ENCODE measurements around the gene VSTM2B. TPM values are rescaled to one million over a fixed set of nuclear protein-coding genes. Genes with fewer than 3 reads are reported as not detected.

Gene VSTM2B
- total RNA-seq, 1 donor from 2014 or later: not detected

DNA sequence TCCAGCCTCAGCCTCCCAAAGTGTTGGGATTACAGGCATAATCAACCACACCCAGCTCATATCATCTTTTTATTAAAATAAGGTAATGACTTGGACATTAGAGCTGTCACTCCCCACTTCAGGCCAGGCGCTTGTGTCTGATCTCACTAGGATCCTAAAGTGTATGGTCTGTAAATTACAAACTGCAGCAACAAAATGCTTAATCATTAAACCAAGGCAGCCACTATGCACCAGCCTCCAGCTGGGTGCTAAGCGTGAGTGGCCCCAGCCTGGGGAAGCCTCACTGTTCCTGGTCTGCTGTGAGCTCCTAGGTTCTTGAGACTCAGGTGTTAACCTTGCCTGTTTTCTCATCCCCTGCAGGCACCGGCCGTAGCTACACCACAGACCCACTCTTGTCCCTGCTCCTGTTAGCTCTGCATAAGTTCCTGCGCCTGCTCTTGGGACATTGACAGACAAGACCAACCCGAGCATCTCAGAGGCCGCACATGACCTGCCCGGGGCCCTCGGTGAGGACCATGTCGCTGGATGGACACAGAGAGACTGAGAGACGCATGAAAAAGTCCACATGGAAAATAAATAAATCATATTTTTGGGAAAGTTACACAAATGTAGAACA is 37.8 kb downstream of the VSTM2B start:
- peak; percentile 53 for DNase-seq (ENCODE audit: low spot score)

DNA sequence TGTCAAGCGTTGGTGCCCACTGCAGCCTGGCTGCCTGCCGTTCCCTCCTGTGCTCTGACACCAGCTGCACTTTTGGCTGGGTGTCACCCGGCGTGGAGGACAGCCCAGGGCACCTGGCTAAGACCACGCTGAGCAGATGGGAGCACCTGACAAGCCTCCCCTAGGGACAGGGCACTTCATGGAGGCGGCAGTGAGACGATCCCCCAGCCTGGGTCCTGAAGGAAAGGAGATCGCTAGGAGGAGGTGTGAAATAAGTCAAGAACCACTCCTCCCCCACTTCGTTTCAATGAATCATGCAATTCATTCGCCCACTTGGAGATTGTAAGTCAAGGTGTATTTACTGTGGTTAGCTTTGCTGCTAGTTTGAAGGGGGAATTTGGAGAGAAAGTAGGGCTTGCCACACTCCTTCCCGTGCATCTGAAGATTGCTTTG is 38.8 kb downstream of the VSTM2B start:
- peak; percentile 62 for DNase-seq (ENCODE audit: low spot score)

DNA sequence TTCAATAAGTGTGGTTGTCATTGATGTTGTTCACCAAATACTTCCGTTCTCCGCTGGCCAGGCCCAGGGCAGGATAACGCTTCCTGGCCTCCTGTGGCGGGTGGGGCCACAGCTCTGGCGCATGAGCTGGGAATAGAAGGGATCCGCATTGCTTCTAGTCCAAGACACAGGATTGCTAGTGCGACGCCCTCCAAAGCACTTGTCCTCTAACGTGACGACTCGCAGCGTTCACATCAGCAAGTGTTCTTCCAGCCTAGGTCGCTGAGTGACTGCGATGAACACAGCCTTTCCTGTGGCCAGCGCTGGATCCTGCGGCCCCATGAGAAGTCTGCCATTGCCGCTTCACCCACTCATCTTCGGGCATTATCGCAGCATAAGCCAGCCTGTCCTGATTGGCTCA is 39.4 kb downstream of the VSTM2B start:
- peak; percentile 79 for DNase-seq (ENCODE audit: low spot score)

DNA sequence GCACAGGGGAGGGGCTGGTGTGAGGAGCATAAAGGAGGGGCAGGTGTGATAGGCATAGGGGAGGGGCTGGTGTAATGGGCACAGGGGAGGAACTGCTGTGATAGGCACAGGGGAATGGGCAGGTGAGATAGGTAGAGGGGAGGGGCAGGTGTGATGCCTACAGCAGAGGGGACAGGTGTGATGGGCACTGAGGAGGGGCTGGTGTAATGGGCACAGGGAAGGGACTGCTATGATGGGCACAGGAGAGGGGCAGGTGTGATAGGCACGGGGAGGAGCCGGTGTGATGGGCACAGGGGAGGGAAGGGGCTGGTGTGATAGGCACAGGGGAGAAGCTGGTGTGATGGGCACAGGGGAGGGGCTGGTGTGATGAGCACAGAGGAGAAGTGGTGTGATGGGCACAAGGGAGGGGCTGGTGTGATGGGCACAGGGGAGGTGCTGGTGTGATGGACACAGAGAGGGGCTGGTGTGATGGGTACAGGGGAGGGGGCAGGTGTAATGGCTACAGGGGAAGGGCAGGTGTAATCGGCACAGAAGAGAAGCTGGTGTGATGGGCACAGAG is 40.8 kb downstream of the VSTM2B start:
- peak; percentile 41 for DNase-seq (ENCODE audit: low spot score)

DNA sequence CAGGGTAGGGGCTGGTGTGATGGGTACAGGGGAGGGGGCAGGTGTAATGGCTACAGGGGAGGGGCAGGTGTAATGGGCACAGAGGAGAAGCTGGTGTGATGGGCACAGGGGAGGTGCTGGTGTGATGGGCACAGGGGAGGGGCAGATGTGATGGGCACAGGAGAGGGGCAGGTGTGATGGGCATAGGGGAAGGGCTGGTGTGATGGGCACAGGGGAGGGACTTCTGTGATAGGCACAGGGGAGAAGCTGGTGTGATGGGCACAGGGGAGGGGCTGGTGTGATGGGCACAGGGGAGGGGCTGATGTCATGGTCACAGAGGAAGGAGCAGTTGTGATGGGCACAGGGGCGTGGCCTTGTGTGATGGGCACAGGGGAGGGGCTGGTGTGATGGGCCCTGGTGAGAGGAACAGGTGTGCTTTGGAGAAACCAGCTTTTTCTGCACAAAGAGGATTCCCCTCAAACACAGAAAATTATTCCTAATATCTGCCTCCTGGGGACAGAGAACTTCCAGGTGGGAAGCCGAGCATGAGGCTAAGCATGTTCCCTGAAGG is 41.6 kb downstream of the VSTM2B start:
- DNase-seq (ENCODE audit: low spot score): peak; percentile 65

DNA sequence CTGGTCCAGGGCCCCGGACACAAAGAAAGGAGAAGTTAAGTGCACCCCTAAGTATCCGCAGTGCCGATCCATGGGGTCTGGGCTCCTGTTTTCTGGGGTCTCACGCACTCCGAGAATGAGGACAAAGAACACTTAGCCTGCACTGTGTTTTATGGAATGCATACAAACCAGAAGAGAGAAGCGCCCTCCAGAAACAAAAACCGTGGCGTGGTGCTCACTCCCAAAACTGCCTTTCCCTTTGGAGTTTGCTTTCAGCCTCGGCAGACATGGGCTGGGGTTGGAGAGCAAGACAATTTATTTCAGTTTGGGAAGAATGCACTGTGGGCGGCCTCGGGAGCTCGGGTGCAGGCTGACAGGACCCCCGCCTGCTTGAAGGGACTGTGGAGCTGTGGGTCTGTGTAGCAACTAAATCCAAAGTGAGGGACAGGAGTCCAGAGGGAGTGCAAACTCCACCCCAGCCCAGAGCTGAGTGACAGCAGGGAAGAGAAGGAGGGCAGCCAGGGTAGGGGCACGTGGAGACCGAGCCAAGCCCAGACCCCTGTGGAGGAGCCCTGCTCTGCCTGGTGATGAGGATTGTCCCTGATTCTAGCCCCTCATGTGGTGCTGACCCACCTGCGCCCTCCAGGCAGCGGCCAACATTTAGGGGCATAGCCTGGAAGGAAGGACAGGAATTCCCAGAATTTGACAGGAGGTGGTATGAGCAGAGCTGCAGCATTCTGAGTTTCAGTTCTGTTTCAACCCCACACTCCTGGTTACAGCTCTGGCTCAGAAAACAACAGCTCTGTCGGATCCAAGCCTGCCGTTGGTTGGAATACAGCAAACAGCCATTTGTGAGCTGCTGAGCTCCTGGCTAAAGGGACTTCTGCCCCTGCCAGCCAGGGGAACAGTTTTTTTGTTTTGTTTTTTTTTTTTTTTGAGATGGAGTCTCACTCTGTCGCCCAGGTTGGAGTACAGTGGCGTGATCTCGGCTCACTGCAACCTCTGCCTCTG is 42.5 kb downstream of the VSTM2B start:
- peak; percentile 73 for DNase-seq (ENCODE audit: low spot score)

DNA sequence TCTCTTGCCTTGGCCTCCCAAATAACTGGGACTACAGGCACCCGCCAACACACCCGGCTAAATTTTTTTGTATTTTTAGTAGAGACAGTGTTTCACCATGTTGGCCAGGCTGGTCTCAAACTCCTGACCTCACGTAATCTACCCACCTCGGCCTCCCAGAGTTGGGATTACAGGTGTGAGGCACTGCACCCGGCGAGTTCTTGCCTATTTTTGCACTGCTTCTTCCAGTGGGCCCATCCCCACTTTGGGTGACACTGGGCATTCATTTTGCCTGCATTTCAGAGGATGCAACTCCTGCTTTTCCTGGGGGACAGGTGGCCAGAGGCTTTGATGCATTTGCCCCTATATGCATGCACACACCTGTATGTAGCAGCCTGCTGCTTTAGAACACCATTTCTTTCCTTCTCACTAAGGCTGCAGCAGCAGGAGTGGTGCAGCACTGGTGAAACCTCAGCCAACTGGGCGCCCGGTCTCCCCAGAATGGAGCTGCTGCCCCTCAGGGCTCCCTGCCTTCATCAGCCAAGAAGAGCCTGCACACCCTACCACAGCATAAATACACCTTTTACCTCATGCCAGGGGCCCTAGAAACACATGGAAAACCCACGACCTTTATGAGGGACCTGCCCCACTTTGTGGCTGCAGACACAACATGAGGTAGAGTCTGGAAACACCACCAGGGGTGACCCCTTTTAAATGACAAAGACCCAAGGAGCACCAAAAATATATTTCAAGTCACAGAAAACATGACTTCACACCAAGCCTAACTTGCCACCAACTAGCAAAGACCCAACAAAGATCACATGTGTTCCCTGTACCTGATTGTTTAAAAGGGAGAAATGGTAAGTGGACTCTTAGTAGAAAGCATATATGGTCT is 43.5 kb downstream of the VSTM2B start:
- peak; percentile 69 for DNase-seq (ENCODE audit: low spot score)

DNA sequence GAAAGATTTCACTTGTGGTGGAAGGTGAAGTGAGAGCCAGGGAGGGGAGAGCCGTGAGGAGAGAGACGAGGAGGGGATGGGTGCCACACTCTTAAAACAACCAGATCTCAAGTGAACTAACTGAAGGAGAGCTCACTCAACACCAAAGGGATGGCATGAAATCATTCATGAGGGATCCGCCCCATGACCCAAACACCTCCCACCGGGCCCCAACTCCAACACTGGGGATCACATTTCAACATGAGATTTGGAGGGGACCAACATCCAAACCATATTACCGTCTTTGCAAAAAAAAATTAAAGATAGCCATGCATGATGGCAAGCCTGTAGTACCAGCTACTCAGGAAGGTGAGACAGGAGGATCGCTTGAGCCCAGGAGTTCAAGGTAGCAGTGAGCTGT is 45.4 kb downstream of the VSTM2B start:
- DNase-seq (ENCODE audit: low spot score): peak; percentile 26

DNA sequence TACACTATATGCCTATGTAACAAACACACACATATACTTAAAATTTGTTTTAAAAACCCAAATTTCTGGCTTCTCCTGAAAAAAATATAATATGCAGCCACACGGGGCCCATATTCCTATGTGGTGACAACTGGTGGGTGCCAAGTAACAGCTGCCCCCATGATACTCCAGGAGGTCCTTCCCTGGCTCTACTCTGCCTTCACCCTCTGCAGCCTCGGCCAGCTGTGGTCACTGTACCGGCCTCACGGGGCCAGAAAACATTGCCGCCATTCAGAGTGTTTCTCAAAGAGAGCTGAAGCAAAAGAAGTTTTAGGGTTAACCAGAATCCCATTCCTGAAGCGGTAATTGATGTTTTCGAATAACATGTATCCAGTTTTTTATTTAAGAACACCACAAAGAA is 47.7 kb downstream of the VSTM2B start:
- DNase-seq (ENCODE audit: low spot score): peak; percentile 47

DNA sequence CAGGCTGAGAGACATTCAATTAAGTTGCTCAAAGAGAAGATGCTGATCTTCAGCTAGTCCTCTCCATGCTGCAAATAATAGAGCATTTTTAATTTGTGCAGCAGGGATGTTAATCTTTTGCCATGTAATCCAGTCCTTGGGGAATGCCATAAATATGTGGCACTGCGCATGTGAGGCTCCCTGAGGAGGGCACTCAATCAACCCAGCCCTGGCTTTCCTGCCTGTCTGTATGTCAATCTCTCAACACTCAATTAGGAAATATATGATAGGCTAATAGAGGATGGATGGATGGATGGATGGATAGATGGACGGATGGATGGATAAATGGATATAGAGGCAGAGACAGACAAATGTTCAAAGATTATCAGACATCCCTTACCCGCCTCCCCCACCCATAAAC is 48.7 kb downstream of the VSTM2B start:
- no peak for DNase-seq (ENCODE audit: low spot score)

DNA sequence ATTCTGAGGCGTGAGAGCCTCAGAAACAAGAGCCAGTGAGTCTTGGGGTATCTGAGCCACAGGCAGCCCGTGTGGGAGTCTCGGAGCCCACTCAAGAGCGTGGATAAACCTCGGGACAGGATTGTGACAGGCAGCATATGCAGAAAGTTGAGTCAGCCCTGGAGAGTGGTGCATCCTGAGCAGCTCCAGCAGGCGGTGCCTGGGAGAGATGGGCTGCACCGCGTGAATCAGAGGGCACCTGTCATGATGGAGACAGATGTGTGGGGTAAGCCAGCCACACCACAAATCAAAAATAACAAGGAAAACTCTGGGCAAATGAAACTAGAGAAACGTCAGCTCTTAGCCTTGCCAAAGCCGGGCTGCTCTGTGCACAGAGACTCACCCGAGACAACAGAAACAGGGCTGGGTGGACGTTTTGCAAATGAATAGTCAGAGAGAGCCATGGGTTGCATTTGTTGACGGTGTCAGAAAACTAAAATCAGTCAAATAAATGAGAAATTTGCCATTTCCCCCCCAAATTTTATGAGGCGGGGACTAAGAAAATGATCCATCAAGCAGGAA is 50.3 kb downstream of the VSTM2B start:
- peak; percentile 45 for DNase-seq (ENCODE audit: low spot score)

DNA sequence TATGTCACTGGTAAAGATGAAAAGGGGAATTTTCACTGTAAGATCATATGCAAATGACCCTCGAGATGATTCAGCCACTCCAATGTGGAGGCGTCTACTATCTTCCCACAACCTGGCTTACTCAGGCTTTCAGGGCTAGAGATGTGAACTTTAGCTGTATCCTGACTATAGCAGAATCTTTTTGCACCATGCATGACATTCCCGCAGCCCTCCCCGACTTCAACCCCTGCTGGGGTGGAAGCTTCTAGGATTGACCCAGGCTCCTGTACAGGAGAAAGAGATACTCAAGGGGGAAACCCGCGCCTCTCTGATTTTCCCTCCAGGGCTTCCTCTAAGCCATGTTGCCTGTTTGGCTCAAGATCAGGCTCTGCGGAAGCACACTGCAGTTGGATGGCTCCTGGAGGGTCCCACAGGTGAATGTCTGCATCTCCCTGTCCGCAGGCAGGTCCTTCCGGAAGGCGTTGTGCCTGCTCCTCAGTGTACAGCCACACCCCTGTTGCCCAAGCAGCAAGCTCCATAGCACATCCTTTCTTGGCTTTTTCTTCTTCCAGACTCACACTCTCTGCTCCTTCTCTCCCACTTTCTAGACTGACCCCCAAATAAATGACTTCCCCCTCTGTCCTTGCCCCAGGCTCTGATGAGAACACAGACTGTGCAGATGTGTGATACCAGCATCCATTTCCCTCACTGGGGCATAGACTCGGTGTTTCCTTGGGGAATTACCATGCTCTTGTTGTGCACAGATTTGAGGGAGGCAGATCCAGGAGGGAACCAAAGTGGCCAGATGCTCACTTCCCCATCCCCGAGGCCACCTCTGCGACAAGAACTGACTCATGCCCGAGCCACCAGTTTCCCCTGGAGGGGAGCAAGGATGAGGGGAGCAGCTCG is 51.2 kb downstream of the VSTM2B start:
- peak; percentile 69 for DNase-seq (ENCODE audit: low spot score)

DNA sequence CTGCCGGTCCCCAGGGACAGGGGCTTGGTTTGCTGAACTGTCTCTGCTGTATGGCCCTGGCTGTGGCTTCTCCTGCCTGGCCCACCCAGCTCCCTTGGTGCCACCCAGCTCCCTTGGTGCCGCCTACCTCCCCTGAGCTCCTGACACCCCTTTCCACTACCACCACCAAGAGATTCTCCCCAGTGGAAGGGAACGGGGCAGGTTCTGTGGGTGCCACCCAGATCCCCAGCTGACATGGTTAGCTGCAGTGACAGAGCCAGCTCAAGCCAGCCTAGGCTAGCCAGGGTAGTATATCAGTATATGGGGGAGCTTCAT is 51.8 kb downstream of the VSTM2B start:
- DNase-seq (ENCODE audit: low spot score): peak; percentile 67

DNA sequence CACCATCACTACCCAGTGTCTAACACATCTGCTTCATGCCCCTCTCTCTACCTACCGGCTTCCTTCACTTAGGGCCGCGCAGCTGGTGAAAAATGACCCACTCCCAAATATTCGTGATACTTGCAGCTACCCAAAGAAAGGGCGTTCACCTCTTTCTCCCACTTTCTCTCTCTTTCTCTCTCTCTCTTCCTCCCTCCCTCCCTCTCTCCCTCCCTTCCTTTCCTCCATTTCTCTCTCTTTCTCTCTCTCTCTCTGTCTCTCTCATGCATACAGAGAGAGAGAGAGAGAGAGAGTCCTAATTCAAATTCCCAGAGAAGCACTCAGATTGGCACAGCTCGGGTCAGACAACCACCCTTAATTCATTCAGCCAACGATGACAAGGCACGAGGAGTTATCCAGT is 52.6 kb downstream of the VSTM2B start:
- no peak for DNase-seq (ENCODE audit: low spot score)

DNA sequence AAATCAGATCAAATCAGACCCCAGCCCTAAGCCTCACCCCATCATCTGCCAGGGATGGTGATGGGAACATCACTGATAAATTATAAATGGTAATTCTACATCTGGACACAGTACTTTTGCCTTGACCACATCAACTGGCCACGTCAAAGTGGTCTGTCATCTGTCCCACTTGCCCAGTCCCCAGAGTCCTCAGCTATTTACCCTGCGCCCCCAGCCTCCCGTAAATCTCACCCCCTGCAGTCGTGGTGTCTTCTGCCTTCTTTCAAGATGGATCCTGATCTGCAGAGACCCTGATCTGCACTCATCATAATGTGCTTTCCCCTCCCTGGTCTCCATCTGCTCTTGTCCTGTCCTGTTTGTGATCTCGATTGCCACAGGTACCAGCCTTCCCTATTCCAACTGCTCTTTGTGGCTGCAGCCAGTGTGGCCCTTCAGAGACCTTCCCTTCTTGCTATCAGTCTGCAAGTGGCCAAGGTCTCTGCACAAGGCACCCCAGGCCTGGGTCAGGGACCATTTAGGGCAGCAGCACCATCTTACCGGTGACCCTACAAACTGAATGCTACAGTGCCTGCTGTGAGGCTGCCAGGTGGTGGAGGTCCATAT is 53.6 kb downstream of the VSTM2B start:
- peak; percentile 60 for DNase-seq (ENCODE audit: low spot score)

DNA sequence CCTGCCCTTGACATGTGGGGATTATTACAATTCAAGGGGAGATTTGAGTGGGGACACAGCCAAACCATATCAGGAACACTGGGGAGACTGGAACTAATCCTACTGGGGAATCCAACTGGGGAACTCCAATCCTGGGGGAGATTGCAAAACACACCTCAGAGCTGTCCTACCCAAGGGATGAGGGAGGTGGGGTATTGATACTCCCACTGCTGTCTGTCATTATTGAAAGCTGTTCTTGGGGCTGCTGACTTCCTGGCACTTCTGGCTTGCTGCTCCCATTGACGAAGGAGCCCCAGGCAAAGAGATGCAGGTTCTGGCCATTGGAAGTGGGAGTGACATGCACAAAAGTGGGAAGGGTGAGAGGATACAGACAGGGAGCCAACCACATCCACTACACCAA is 55.6 kb downstream of the VSTM2B start:
- peak; percentile 8 for DNase-seq (ENCODE audit: low spot score)

DNA sequence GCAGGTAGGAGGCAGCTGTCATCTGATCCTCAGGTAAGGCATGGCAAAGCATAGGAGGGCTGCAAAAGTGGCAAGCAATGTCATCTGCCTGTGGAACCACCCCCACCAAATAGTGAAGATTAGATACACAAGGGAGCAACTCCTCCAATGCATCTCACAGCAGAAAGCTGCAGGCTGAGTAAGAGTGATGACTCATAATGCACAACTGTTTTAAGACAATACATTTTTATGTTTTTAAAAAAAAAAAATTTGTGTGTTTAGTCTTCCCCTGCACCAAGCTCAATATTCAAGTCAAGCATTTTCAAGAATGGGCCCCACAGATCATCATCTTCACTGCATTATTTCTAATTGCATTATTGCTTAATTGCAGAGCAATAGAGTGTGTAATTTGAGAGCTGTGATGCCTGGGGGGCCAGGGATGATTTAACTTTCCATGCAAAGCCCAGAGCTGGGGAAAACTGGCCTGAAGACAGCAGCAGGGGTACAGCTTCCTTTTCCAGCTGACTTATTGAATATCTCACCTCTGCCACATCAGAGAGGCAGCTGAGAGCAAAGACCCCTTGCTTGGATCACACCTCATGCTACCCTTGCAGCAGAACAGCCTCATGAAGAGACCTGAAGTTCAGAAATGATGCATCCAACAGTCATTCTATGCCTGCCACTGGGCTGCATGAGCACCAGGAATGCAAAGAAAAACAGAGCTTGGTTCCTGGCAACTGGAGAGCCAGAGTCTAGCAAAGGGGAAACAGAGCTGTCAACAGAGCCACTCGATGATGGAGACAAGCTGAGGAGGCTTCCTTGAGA is 57.6 kb downstream of the VSTM2B start:
- peak; percentile 30 for DNase-seq (ENCODE audit: low spot score)

DNA sequence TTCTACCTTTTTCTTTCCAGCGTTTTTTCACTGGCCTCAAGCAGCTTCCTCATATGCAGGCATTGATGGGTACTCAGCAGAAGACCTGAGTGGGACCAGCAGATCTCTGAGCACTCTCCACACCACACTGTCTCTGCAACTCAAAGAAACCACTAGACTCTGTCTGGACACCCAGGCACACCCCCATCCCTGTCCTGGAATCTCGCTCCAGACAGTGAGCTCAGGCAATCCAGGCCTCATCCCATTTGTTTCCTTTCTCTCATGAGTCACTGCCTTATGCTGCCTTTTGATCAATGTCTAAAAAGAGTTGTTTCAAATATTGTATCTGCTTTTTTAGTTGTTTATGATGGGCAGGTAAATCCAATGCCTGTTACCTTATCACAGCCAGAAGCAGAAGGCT is 60.6 kb downstream of the VSTM2B start:
- DNase-seq (ENCODE audit: low spot score): peak; percentile 16
